SK-N-SH (cell line): ENCODE data around the gene SLC22A7. TPM values are rescaled to one million over a fixed set of nuclear protein-coding genes. Genes with fewer than 3 reads are reported as not detected.

Experiments
- CTCF ChIA-PET: fragments of 300-600, 350-600 bp; formaldehyde crosslinking; extraction: SDS; loops from one replicate; lab custom pipeline; 2021; lab: Yijun Ruan, JAX
- POLR2A ChIA-PET: fragments of 350-600 bp; sonication (Branson Sonifier 250); formaldehyde crosslinking; extraction: SDS; loops from one replicate; lab custom pipeline; 2020; ENCODE audit warnings: antibody characterized with exemption, inconsistent platforms; lab: Yijun Ruan, JAX
- DNase-seq: peaks from one replicate; pipeline ENCODE4 v3.0.0; 2012
- H2AFZ ChIP-seq: fragments of 200-600 bp; sonication (generic); 2 replicates; pipeline ENCODE4 v1.8.1; 2016; ENCODE audit warnings: antibody characterized with exemption, mild to moderate bottlenecking, low read depth
- H3F3A ChIP-seq: fragments of 200-600 bp; sonication (generic); replicated peaks from 2 replicates; pipeline ENCODE3; 2016; ENCODE audit warnings: antibody characterized with exemption, mild to moderate bottlenecking; ENCODE audit not compliant: insufficient read depth
- H3K27ac ChIP-seq, 2 experiments: fragments of 200-500 bp in 1 of 2; fragments of 200-600 bp in 1 of 2; sonication (Bioruptor generic) in 1 of 2; sonication (generic), shearing (Covaris generic) in 1 of 2; 2 replicates each; pipeline versions ENCODE4 v1.5.1 to v1.6.1; 2014 to 2016; ENCODE audit warnings: low read depth in 2 of 2, inconsistent platforms in 1 of 2, low read length in 1 of 2, mild to moderate bottlenecking in 1 of 2, mixed read lengths in 1 of 2
- H3K27me3 ChIP-seq: fragments of 200-600 bp; sonication (generic), shearing (Covaris generic); 2 replicates; pipeline ENCODE4 v1.6.1; 2016; ENCODE audit warnings: mixed run types; ENCODE audit not compliant: insufficient read depth
- H3K36me3 ChIP-seq, 2 experiments: fragments of 200-500 bp in 1 of 2; fragments of 200-600 bp in 1 of 2; sonication (Bioruptor generic) in 1 of 2; sonication (generic) in 1 of 2; replicated peaks in 1 of 2; 2 replicates each; pipeline versions ENCODE3 to v1.5.1; 2014 to 2016; ENCODE audit warnings: low read length in 1 of 2, mild to moderate bottlenecking in 1 of 2; ENCODE audit not compliant: insufficient read depth in 2 of 2, control insufficient read depth in 1 of 2
- H3K4me1 ChIP-seq, 2 experiments: fragments of 200-500 bp in 1 of 2; fragments of 200-600 bp in 1 of 2; sonication (Bioruptor generic) in 1 of 2; sonication (generic), shearing (Covaris generic) in 1 of 2; 2 replicates each; pipeline versions ENCODE4 v1.5.1 to v1.6.1; 2014 to 2016; ENCODE audit warnings: low read depth in 1 of 2, low read length in 1 of 2, mixed run types in 1 of 2; ENCODE audit not compliant: insufficient read depth in 2 of 2, control insufficient read depth in 1 of 2
- H3K4me2 ChIP-seq: fragments of 200-600 bp; sonication (generic), shearing (Covaris generic); 2 replicates; pipeline ENCODE4 v1.6.1; 2017; ENCODE audit warnings: mixed run types
- H3K4me3 ChIP-seq, 2 experiments: fragments of 200-500 bp in 1 of 2; fragments of 200-600 bp in 1 of 2; sonication (Bioruptor generic) in 1 of 2; sonication (generic), shearing (Covaris generic) in 1 of 2; 2 replicates each; pipeline versions ENCODE4 v1.5.1 to v1.8.1; 2014 to 2016; ENCODE audit warnings: low read depth in 2 of 2, inconsistent platforms in 1 of 2, low read length in 1 of 2, mild to moderate bottlenecking in 1 of 2, mixed read lengths in 1 of 2, moderate library complexity in 1 of 2
- H3K79me2 ChIP-seq: fragments of 200-600 bp; sonication (generic); 2 replicates; pipeline ENCODE4 v1.8.1; 2017; ENCODE audit warnings: mild to moderate bottlenecking; ENCODE audit not compliant: insufficient read depth
- H3K9ac ChIP-seq: fragments of 200-600 bp; sonication (generic); 2 replicates; pipeline ENCODE4 v1.6.1; 2017; ENCODE audit warnings: mixed run types
- H3K9me2 ChIP-seq: fragments of 200-600 bp; sonication (generic); 2 replicates; pipeline ENCODE4 v1.6.1; 2017; ENCODE audit warnings: mixed run types
- H3K9me3 ChIP-seq: fragments of 200-600 bp; sonication (generic); 2 replicates; pipeline ENCODE4 v1.6.1; 2017; ENCODE audit warnings: mixed run types, mild to moderate bottlenecking, moderate library complexity
- H4K20me1 ChIP-seq: fragments of 200-600 bp; sonication (generic); 2 replicates; pipeline ENCODE4 v1.6.1; 2017; ENCODE audit warnings: mild to moderate bottlenecking, mixed run types; ENCODE audit not compliant: insufficient read depth
- CHD2 ChIP-seq: fragments of 150-350 bp; IDR thresholded peaks from 2 replicates; pipeline ENCODE4 v1.6.1; 2018; ENCODE audit warnings: low read length; ENCODE audit not compliant: partially characterized antibody
- EZH2phosphoT487 ChIP-seq: fragments of 200-600 bp; sonication (generic); IDR thresholded peaks from 2 replicates; pipeline ENCODE4 v1.6.1; 2017; ENCODE audit warnings: low read depth, mixed run types, mild to moderate bottlenecking, antibody characterized with exemption, moderate library complexity, borderline replicate concordance
- FOSL2 ChIP-seq: IDR thresholded peaks from 2 replicates; pipeline ENCODE4 v1.4.0; 2012; ENCODE audit warnings: low read depth, mild to moderate bottlenecking, moderate library complexity, borderline replicate concordance
- FOXJ3 ChIP-seq: sonication (generic); formaldehyde crosslinking; IDR thresholded peaks from 2 replicates; pipeline ENCODE4 v1.5.1; 2020; ENCODE audit warnings: mild to moderate bottlenecking, missing genetic modification reagents
- JUND ChIP-seq: IDR thresholded peaks from 2 replicates; pipeline ENCODE4 v1.4.0; 2012
- MXI1 ChIP-seq: IDR thresholded peaks from 2 replicates; pipeline ENCODE4 v1.6.1; 2012; ENCODE audit warnings: mild to moderate bottlenecking, low read depth, low read length, improper control_type of control experiment
- RAD21 ChIP-seq: IDR thresholded peaks from 2 replicates; pipeline ENCODE4 v1.6.1; 2012; ENCODE audit warnings: mild to moderate bottlenecking, low read length
- RCOR1 ChIP-seq: fragments of 150-350 bp; IDR thresholded peaks from 2 replicates; pipeline ENCODE4 v1.6.1; 2017; ENCODE audit warnings: antibody characterized with exemption, low read length
- RXRA ChIP-seq: IDR thresholded peaks from 2 replicates; pipeline ENCODE4 v1.4.0; 2012; ENCODE audit warnings: low read depth, mild to moderate bottlenecking, borderline replicate concordance
- SIN3A ChIP-seq: IDR thresholded peaks from 2 replicates; pipeline ENCODE4 v1.6.1; 2012; ENCODE audit warnings: low read depth, mild to moderate bottlenecking, low read length, moderate library complexity, borderline replicate concordance
- TAF1 ChIP-seq: IDR thresholded peaks from 2 replicates; pipeline ENCODE4 v1.6.1; 2012; ENCODE audit warnings: low read depth, mild to moderate bottlenecking, low read length, moderate library complexity, borderline replicate concordance
- YY1 ChIP-seq: IDR thresholded peaks from 2 replicates; pipeline ENCODE4 v1.4.0; 2012; ENCODE audit warnings: low read depth, mild to moderate bottlenecking
- WGBS: methylation state at CpG from one replicate; pipeline ENCODE4 v1.1.6; 2017; ENCODE audit warnings: low lambda C conversion rate; 5-methylcytosine and 5-hydroxymethylcytosine counted together
- polyA plus RNA-seq, 3 experiments: library from polyadenylated mRNA; depleted of rRNA; stranded (reverse); fragments of >200 nt; gene quantifications; 2 replicates each; pipeline ENCODE4 v1.2.3, GENCODE V29; 2012
- TF ChIP-seq, protein P1 (sequence below): IDR thresholded peaks from 2 replicates; pipeline ENCODE4 v1.6.1; 2012; ENCODE audit warnings: mild to moderate bottlenecking, low read depth, low read length, moderate library complexity
- TF ChIP-seq, protein P2 (sequence below): fragments of 200-600 bp; sonication (generic); IDR thresholded peaks from 2 replicates; pipeline ENCODE4 v1.6.1; 2017; ENCODE audit warnings: antibody characterized with exemption, mild to moderate bottlenecking, moderate library complexity
- TF ChIP-seq, protein P3 (sequence below): fragments of 150-350 bp; IDR thresholded peaks from 2 replicates; pipeline ENCODE4 v1.6.1; 2017; ENCODE audit warnings: antibody characterized with exemption, low read length, low read depth, borderline replicate concordance

Gene SLC22A7
- polyA plus RNA-seq, 1 of the 3 experiments (the other 2 are of a cell fraction) = not detected

DNA sequence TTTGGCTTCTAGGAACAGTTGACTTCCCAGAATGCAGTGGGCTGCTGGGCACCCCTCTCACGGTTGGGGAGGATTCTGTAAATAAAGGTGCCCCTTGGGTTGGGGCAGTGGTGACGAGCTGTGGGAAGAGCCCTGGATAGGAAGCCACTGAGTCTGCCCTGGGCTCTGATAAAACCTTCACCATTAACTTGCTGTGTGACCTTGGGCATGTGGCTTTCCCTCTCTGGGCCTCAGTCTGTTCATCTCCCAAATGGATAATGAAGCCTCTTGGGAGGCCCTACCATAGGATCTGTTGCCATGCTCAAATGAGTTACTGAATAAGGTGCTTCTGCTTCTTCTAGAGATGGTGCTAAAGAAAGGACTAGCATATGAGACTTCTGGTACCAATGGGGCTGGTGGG lies 6.8 kb downstream of the SLC22A7 start:
- H3K4me2 ChIP-seq = no peak overlapping the region
- no peak overlapping the region for H3K9ac ChIP-seq
- H3K9me3 ChIP-seq = no peaks in the 10 kb centered on the region
- H3K4me3 ChIP-seq = no peak overlapping the region
- H2AFZ ChIP-seq = no peak overlapping the region
- H3K9me2 ChIP-seq = no peaks in the 10 kb centered on the region
- H3K27me3 ChIP-seq = no peaks in the 10 kb centered on the region
- no peaks in the 10 kb centered on the region for H3F3A ChIP-seq
- POLR2A ChIA-PET = no interaction called here
- CTCF ChIA-PET = interaction anchor here (1.4 kb wide), 1 partner anchor 9 kb away, joined by 3 read pairs; no protein-coding TSS in a partner anchor
- DNase-seq = no peak
- no peak for TF ChIP-seq EZH2phosphoT487
- TF ChIP-seq CHD2 = no peak
- TF ChIP-seq RCOR1 = no peak
- TF ChIP-seq, protein P1, sequence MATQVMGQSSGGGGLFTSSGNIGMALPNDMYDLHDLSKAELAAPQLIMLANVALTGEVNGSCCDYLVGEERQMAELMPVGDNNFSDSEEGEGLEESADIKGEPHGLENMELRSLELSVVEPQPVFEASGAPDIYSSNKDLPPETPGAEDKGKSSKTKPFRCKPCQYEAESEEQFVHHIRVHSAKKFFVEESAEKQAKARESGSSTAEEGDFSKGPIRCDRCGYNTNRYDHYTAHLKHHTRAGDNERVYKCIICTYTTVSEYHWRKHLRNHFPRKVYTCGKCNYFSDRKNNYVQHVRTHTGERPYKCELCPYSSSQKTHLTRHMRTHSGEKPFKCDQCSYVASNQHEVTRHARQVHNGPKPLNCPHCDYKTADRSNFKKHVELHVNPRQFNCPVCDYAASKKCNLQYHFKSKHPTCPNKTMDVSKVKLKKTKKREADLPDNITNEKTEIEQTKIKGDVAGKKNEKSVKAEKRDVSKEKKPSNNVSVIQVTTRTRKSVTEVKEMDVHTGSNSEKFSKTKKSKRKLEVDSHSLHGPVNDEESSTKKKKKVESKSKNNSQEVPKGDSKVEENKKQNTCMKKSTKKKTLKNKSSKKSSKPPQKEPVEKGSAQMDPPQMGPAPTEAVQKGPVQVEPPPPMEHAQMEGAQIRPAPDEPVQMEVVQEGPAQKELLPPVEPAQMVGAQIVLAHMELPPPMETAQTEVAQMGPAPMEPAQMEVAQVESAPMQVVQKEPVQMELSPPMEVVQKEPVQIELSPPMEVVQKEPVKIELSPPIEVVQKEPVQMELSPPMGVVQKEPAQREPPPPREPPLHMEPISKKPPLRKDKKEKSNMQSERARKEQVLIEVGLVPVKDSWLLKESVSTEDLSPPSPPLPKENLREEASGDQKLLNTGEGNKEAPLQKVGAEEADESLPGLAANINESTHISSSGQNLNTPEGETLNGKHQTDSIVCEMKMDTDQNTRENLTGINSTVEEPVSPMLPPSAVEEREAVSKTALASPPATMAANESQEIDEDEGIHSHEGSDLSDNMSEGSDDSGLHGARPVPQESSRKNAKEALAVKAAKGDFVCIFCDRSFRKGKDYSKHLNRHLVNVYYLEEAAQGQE = no peak
- H3K27ac ChIP-seq = no peak overlapping the region
- 81% methylated on average over 2 of the region's 2 CpGs for WGBS
- no peaks in the 10 kb centered on the region for H3K79me2 ChIP-seq
- H3K36me3 ChIP-seq = no peaks in the 10 kb centered on the region
- H4K20me1 ChIP-seq = no peaks in the 10 kb centered on the region
- H3K4me1 ChIP-seq = peaks cover 0 to under 1% of the 10 kb centered on the region in 2 experiments; a peak in 1 of 4 replicates

DNA sequence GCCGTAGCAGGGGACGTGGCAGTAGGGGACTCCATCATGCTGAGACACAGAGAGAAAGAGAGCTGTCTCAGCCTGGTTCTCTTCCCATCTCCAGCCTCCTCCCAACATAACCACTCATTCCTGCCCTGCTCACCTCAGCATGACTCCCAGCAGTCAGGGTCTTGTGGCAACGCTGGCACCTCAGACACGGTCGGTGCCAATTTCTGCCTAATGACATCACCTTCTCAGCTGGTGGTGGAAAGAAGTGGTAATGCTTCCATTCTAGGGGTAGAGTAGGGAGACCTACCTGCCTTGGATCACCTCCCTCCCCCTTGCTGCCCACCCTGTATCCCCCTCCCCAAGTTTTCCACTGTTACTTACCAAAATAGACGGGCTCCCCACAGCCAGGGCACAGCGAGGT lies 8.0 kb downstream of the SLC22A7 start:
- no peak for TF ChIP-seq RXRA
- H3K9me3 ChIP-seq = no peaks in the 10 kb centered on the region
- no peaks in the 10 kb centered on the region for H3K79me2 ChIP-seq
- H4K20me1 ChIP-seq = no peaks in the 10 kb centered on the region
- H3K9me2 ChIP-seq = no peaks in the 10 kb centered on the region
- 89% methylated on average over 5 of the region's 7 CpGs for WGBS
- H3K9ac ChIP-seq = no peak overlapping the region
- no peaks in the 10 kb centered on the region; a peak in 1 of 4 replicates for H3K4me1 ChIP-seq
- ChIA-PET CTCF (interaction anchor here (0.6 to 1.5 kb wide), 3 partner anchors 28 to 81 kb away, joined by 3 to 5 read pairs (median 3); partner anchors contain the start of gene DNPH1), POLR2A (no interaction called here)
- H3K4me2 ChIP-seq = no peak overlapping the region
- no peaks in the 10 kb centered on the region for H3F3A ChIP-seq
- no peak overlapping the region for H3K27ac ChIP-seq
- H3K27me3 ChIP-seq = no peaks in the 10 kb centered on the region
- DNase-seq = no peak
- no peak overlapping the region for H2AFZ ChIP-seq
- H3K4me3 ChIP-seq = no peak overlapping the region
- no peaks in the 10 kb centered on the region for H3K36me3 ChIP-seq

DNA sequence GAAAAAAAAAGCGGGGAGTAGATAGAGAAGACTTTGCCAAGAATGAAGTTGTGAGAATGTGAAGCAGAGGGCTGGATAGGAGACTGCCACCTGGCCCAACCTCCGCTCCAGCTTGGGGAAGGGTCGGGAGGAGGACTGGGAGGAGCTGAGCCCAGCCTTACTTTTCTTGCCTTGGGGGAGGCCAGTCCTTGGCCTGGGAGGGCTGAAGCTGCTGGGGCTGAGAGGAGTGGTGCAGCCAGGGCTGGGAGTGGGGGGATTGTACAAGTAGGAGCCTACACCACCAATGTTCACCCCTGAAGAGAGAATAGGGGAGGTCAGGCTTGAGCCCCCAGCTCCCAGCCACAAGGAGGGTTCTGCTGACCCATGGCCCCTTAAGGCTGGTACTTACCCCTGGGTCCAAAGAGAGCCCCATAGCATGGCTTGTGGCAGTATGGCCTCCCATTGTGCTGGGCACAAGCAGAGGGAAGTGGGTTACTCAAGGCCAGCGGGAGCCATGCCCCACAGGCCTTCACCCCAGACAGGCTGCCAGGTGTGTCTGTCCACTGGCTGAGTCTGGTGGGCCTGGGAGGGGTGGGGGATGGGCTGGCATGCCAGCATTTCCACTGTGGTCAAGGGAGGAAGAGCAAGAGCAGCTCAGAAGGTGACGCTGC lies 9.5 kb downstream of the SLC22A7 start:
- no peak for DNase-seq
- H3K9me2 ChIP-seq = no peaks in the 10 kb centered on the region
- TF ChIP-seq SIN3A (no peak), TAF1 (no peak), YY1 (no peak), MXI1 (no peak), JUND (no peak), FOSL2 (no peak), FOXJ3 (CRISPR knock-in tag) (no peak), RAD21 (no peak)
- TF ChIP-seq, protein P2, sequence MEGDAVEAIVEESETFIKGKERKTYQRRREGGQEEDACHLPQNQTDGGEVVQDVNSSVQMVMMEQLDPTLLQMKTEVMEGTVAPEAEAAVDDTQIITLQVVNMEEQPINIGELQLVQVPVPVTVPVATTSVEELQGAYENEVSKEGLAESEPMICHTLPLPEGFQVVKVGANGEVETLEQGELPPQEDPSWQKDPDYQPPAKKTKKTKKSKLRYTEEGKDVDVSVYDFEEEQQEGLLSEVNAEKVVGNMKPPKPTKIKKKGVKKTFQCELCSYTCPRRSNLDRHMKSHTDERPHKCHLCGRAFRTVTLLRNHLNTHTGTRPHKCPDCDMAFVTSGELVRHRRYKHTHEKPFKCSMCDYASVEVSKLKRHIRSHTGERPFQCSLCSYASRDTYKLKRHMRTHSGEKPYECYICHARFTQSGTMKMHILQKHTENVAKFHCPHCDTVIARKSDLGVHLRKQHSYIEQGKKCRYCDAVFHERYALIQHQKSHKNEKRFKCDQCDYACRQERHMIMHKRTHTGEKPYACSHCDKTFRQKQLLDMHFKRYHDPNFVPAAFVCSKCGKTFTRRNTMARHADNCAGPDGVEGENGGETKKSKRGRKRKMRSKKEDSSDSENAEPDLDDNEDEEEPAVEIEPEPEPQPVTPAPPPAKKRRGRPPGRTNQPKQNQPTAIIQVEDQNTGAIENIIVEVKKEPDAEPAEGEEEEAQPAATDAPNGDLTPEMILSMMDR = no peak
- TF ChIP-seq, protein P3, sequence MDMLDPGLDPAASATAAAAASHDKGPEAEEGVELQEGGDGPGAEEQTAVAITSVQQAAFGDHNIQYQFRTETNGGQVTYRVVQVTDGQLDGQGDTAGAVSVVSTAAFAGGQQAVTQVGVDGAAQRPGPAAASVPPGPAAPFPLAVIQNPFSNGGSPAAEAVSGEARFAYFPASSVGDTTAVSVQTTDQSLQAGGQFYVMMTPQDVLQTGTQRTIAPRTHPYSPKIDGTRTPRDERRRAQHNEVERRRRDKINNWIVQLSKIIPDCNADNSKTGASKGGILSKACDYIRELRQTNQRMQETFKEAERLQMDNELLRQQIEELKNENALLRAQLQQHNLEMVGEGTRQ = no peak

More for the DNA sequence above, 9.5 kb downstream of the SLC22A7 start:
- Histone ChIP-seq H3K4me2 (no peak overlapping the region), H3K79me2 (no peaks in the 10 kb centered on the region), H3K9ac (no peak overlapping the region), H2AFZ (no peak overlapping the region), H3K9me3 (no peaks in the 10 kb centered on the region), H3F3A (no peaks in the 10 kb centered on the region), H3K4me3 (no peak overlapping the region), H3K27ac (no peak overlapping the region), H3K4me1 (no peaks in the 10 kb centered on the region; a peak in 1 of 4 replicates), H3K27me3 (no peaks in the 10 kb centered on the region), H3K36me3 (no peaks in the 10 kb centered on the region), H4K20me1 (no peaks in the 10 kb centered on the region)
- WGBS = 74% methylated on average over 3 of the region's 5 CpGs
- ChIA-PET POLR2A (no interaction called here), CTCF (interaction anchor here (0.5 to 1.5 kb wide), 3 partner anchors 28 to 79 kb away, joined by 3 to 5 read pairs (median 3); partner anchors contain the start of gene DNPH1)
